Mesendoderm (in vitro differentiated cells): ENCODE results near the gene ME2.

Source experiments
- DNase-seq: peaks from one replicate; pipeline ENCODE4 v3.0.0; 2013
- H2AK5ac ChIP-seq: 2 replicates; pipeline ENCODE4 v1.6.1; 2013; ENCODE audit warnings: low read length, inconsistent platforms
- H2BK120ac ChIP-seq: 2 replicates; pipeline ENCODE4 v1.6.1; 2013; ENCODE audit warnings: low read depth, mild to moderate bottlenecking, low read length, moderate library complexity, mixed read lengths
- H2BK15ac ChIP-seq: replicated peaks from 2 replicates; pipeline ENCODE4 v1.6.1; 2013; ENCODE audit warnings: low read depth, mild to moderate bottlenecking, moderate library complexity
- H2BK5ac ChIP-seq: 2 replicates; pipeline ENCODE4 v1.6.1; 2013; ENCODE audit warnings: low read length, inconsistent platforms
- H3K18ac ChIP-seq: 2 replicates; pipeline ENCODE4 v1.6.1; 2013; ENCODE audit warnings: mild to moderate bottlenecking, low read length, mixed read lengths
- H3K23ac ChIP-seq: one replicate; pipeline ENCODE4 v1.6.1; 2013; ENCODE audit warnings: low read length
- H3K27ac ChIP-seq: 2 replicates; pipeline ENCODE4 v1.5.1; 2013; ENCODE audit warnings: low read depth, mild to moderate bottlenecking, inconsistent platforms, low read length, moderate library complexity
- H3K27me3 ChIP-seq: 2 replicates; pipeline ENCODE4 v1.6.1; 2013; ENCODE audit warnings: low read length, control low read depth, mild to moderate bottlenecking, inconsistent platforms; ENCODE audit not compliant: insufficient read depth, poor library complexity
- H3K36me3 ChIP-seq: 2 replicates; pipeline ENCODE4 v1.6.1; 2013; ENCODE audit warnings: low read length, inconsistent platforms; ENCODE audit not compliant: control insufficient read depth, insufficient read depth
- H3K4ac ChIP-seq: one replicate; pipeline ENCODE4 v1.6.1; 2013; ENCODE audit warnings: low read depth, mild to moderate bottlenecking, low read length, moderate library complexity
- H3K4me1 ChIP-seq: 2 replicates; pipeline ENCODE4 v1.6.1; 2013; ENCODE audit warnings: low read depth, low read length, inconsistent platforms; ENCODE audit not compliant: control insufficient read depth
- H3K4me2 ChIP-seq: 2 replicates; pipeline ENCODE4 v1.6.1; 2013; ENCODE audit warnings: low read length
- H3K4me3 ChIP-seq: 2 replicates; pipeline ENCODE4 v1.5.1; 2013; ENCODE audit warnings: mild to moderate bottlenecking, low read length
- H3K56ac ChIP-seq: one replicate; pipeline ENCODE4 v1.6.1; 2013; ENCODE audit warnings: low read length
- H3K79me1 ChIP-seq: 2 replicates; pipeline ENCODE4 v1.6.1; 2013; ENCODE audit warnings: low read length, inconsistent platforms
- H3K79me2 ChIP-seq: 2 replicates; pipeline ENCODE4 v1.6.1; 2013; ENCODE audit warnings: mild to moderate bottlenecking, low read length; ENCODE audit not compliant: control insufficient read depth, insufficient read depth
- H3K9ac ChIP-seq: 2 replicates; pipeline ENCODE4 v1.6.1; 2013; ENCODE audit warnings: low read length, inconsistent platforms
- H4K5ac ChIP-seq: one replicate; pipeline ENCODE4 v1.6.1; 2013; ENCODE audit warnings: low read length
- H4K8ac ChIP-seq: one replicate; pipeline ENCODE4 v1.6.1; 2013; ENCODE audit warnings: low read depth, mild to moderate bottlenecking, control low read depth, low read length, moderate library complexity
- WGBS: extraction: QIAGEN DNeasy Blood & Tissue Kit; methylation state at CpG from one replicate; pipeline ENCODE4 v1.1.7; 2013; ENCODE audit warnings: low lambda C conversion rate, missing lambda C conversion rate; ENCODE audit not compliant: insufficient coverage; ENCODE audit errors: extremely low coverage; 5-methylcytosine and 5-hydroxymethylcytosine counted together

The ME2 gene

DNA sequence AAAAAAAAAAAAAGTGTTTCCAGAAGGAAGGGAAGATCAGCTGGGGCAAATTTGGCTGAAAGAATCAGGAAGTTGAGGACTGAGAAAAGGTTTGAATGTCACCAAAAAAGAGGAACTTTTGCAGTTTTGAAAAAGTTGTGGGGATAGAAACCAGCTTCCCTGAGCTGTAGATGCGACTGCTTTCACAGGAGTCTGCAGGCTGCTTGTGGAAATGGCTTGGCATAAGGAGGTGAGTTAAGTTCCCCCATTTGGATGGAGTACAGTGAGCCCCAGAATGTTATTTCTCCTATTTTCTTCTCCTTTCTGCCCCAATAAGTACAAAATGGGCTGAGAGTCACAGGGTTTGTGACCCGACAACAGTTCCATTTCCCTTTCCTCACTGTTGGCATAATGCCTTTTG lies 16.5 kb upstream of the ME2 start:
- Histone ChIP-seq H2BK15ac (no peak overlapping the region), H3K27ac (no peak overlapping the region), H2BK5ac (no peak overlapping the region), H3K4me2 (no peak overlapping the region), H3K36me3 (no peaks in the 10 kb centered on the region), H3K79me2 (no peaks in the 10 kb centered on the region), H3K23ac (no peak overlapping the region), H3K18ac (no peak overlapping the region), H2BK120ac (no peak overlapping the region), H3K56ac (no peak overlapping the region), H3K27me3 (no peaks in the 10 kb centered on the region), H4K5ac (no peak overlapping the region), H2AK5ac (no peak overlapping the region), H3K4me3 (no peak overlapping the region), H4K8ac (no peak overlapping the region), H3K4me1 (no peaks in the 10 kb centered on the region), H3K4ac (no peak overlapping the region), H3K79me1 (no peaks in the 10 kb centered on the region), H3K9ac (no peak overlapping the region)
- DNase-seq = no peak
- WGBS = no CpG with 5 or more reads among the region's 2 CpGs

DNA sequence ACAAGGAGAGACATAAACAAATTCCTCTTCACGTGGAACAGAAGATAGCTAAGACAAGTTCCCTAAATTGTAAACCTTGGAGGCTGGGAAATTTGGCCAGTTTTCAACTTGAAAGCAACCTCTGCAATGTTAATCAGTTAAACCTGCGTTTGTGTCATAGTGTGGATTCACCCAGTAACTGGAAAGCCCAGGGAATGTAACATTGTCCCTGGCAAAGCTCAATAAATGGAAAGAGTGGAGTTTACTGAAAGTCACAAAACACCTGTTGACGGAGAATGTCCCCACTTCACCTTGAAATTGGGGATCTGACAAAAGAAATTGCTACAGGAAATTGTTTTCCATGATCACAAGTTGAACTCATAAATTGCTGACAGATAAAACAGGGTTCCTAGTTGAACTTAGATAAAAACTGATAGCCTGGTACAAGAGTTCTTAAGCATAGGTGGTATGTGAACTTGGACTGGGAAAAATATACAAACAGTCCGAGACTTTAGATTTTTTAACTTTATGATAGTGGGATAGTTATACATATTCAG lies 15.0 kb upstream of the ME2 start:
- H3K27ac ChIP-seq = no peak overlapping the region
- no peaks in the 10 kb centered on the region for H3K79me1 ChIP-seq
- H3K4me2 ChIP-seq = no peak overlapping the region
- H3K4me1 ChIP-seq = no peaks in the 10 kb centered on the region
- no peak overlapping the region for H3K56ac ChIP-seq
- H4K8ac ChIP-seq = no peak overlapping the region
- H2BK5ac ChIP-seq = no peak overlapping the region
- no peak overlapping the region for H2AK5ac ChIP-seq
- no peak overlapping the region for H4K5ac ChIP-seq
- no peaks in the 10 kb centered on the region for H3K27me3 ChIP-seq
- H3K36me3 ChIP-seq = no peaks in the 10 kb centered on the region
- no CpG with 5 or more reads among the region's 4 CpGs for WGBS
- no peak overlapping the region for H2BK120ac ChIP-seq
- H3K4ac ChIP-seq = no peak overlapping the region
- no peak for DNase-seq
- H3K4me3 ChIP-seq = no peak overlapping the region
- H2BK15ac ChIP-seq = no peak overlapping the region
- H3K23ac ChIP-seq = no peak overlapping the region
- H3K18ac ChIP-seq = no peak overlapping the region
- no peaks in the 10 kb centered on the region for H3K79me2 ChIP-seq
- no peak overlapping the region for H3K9ac ChIP-seq

DNA sequence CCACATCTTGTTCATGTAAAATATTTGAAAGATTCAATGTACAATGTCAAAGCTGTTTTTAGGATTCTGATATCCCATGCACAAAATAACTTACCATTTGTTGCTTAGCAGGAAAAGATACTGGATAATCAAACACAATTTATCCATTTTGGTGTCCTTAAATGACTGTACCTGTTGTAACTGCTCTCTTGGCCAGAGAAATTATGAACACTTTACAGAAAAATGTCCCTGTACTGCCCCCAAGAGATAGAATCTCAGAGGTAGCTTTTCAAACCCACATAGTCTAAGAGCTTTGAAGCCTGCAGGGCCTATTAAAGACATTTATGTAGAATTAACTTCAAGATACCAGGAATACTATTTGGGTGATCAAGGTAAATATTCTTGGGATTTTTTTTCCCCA lies 12.2 kb upstream of the ME2 start:
- H3K23ac ChIP-seq = no peak overlapping the region
- H4K8ac ChIP-seq = no peak overlapping the region
- H2AK5ac ChIP-seq = no peak overlapping the region
- H3K36me3 ChIP-seq = no peaks in the 10 kb centered on the region
- no peak overlapping the region for H2BK5ac ChIP-seq
- H3K56ac ChIP-seq = no peak overlapping the region
- H4K5ac ChIP-seq = no peak overlapping the region
- H3K4me2 ChIP-seq = no peak overlapping the region
- no peak for DNase-seq
- H2BK120ac ChIP-seq = no peak overlapping the region
- no peak overlapping the region for H3K4me3 ChIP-seq
- no peak overlapping the region for H3K27ac ChIP-seq
- no peaks in the 10 kb centered on the region for H3K79me1 ChIP-seq
- no peak overlapping the region for H3K18ac ChIP-seq
- no peaks in the 10 kb centered on the region for H3K27me3 ChIP-seq
- no peak overlapping the region for H3K4ac ChIP-seq
- no peaks in the 10 kb centered on the region for H3K4me1 ChIP-seq
- H2BK15ac ChIP-seq = no peak overlapping the region
- H3K9ac ChIP-seq = no peak overlapping the region
- H3K79me2 ChIP-seq = no peaks in the 10 kb centered on the region

DNA sequence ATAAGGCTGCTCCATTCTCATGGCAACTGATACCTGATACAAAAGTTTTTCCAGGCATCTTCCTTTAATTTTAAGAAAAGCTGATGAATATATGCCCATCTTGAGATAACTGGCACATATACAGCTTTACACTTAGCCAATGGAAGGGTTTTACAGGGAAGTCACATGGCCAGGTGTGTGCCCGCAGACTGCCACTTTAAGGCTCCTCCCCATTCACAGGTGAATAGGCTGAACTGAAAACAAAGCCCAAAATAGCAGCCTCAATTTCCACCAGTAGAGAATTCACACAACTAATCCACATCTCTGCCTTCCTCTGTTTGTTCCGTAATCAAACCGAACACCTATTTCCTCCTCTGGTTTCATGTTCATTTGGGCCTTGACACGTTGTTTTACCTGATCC lies 9.8 kb upstream of the ME2 start:
- WGBS = no CpG with 5 or more reads among the region's 4 CpGs

DNA sequence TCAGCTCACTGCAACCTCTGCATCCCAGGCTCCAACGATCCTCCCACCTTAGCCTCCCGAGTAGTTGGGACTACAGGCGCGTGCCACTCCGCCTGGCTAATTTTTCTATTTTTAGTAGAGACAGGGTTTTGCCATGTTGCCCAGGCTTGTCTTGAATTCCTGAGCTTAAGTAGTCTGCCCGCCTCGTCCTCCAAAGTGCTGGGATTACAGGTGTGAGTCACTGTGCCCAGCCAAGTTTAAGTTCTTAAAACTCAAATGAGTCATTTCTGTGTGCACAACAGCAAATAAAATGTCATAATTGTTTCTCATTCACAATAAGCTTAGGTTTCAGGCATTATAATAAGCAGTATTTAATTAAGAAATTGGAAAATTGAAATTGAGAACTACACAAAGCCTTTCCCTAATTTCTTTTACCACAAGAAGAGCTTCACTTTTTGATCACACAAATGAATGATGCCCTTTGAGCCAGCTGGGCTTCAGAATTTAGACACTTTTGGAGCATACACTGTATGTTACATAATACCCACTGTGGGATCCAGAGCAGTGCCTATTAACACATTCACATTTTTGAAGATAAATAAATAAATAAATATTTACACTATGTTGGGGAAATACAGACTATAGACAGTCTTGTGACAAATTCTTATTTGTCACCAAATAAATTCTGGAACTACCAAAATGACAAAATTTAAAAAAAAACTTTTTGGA lies 8.6 kb upstream of the ME2 start:
- Histone ChIP-seq H2BK15ac (no peak overlapping the region), H3K36me3 (no peaks in the 10 kb centered on the region), H2BK5ac (no peak overlapping the region), H3K79me1 (no peaks in the 10 kb centered on the region), H3K23ac (no peak overlapping the region), H3K4ac (no peak overlapping the region), H3K18ac (no peak overlapping the region), H3K4me1 (no peaks in the 10 kb centered on the region), H3K4me3 (no peak overlapping the region), H3K4me2 (no peak overlapping the region), H4K5ac (no peak overlapping the region), H3K9ac (no peak overlapping the region), H3K27me3 (no peaks in the 10 kb centered on the region), H3K56ac (no peak overlapping the region), H2BK120ac (no peak overlapping the region), H3K27ac (no peak overlapping the region), H4K8ac (no peak overlapping the region), H3K79me2 (no peaks in the 10 kb centered on the region), H2AK5ac (no peak overlapping the region)
- WGBS = no CpG with 5 or more reads among the region's 7 CpGs
- DNase-seq = no peak

More for the DNA sequence above, 9.8 kb upstream of the ME2 start:
- Histone ChIP-seq H3K4me3 (no peak overlapping the region), H3K18ac (no peak overlapping the region), H3K9ac (no peak overlapping the region), H3K27ac (no peak overlapping the region), H3K23ac (no peak overlapping the region), H2BK120ac (no peak overlapping the region), H4K5ac (no peak overlapping the region), H3K4me2 (no peak overlapping the region), H2BK15ac (no peak overlapping the region), H3K79me1 (no peaks in the 10 kb centered on the region), H3K4ac (no peak overlapping the region), H2BK5ac (no peak overlapping the region), H4K8ac (no peak overlapping the region), H3K27me3 (no peaks in the 10 kb centered on the region), H3K36me3 (no peaks in the 10 kb centered on the region), H3K56ac (no peak overlapping the region), H2AK5ac (no peak overlapping the region), H3K4me1 (no peaks in the 10 kb centered on the region), H3K79me2 (no peaks in the 10 kb centered on the region)
- no peak for DNase-seq

DNA sequence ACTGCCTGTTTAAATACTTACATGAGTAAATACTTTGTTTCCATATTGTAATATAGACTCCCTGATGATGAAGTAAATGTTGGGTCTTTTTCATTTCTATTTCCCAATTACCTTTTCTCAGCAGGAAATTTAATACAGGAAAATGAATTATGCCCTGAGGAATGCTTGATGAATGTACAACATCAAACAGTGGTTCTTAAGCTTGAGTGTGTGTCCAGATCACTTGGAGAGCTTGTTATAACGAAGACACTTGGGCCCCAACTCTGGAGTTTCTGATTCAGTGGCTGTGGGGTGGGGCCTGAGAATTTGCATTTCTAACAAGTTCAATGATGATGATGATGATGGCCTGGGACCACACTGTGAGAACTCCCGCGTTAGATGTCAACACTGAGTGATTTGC lies 7.1 kb upstream of the ME2 start:
- no peak overlapping the region for H2BK5ac ChIP-seq
- no peak overlapping the region for H3K9ac ChIP-seq
- no peak overlapping the region for H3K23ac ChIP-seq
- no peak overlapping the region for H2BK120ac ChIP-seq
- no peak overlapping the region for H3K27ac ChIP-seq
- no peak overlapping the region for H2BK15ac ChIP-seq
- no peaks in the 10 kb centered on the region for H3K79me1 ChIP-seq
- no peak overlapping the region for H3K18ac ChIP-seq
- whole genome bisulfite sequencing = no CpG with 5 or more reads among the region's 3 CpGs
- no peak overlapping the region for H4K8ac ChIP-seq
- H3K56ac ChIP-seq = no peak overlapping the region
- no peaks in the 10 kb centered on the region for H3K79me2 ChIP-seq
- H3K4me3 ChIP-seq = no peak overlapping the region
- H4K5ac ChIP-seq = no peak overlapping the region
- H2AK5ac ChIP-seq = no peak overlapping the region
- no peak overlapping the region for H3K4ac ChIP-seq
- H3K36me3 ChIP-seq = no peaks in the 10 kb centered on the region
- no peak overlapping the region for H3K4me2 ChIP-seq
- no peaks in the 10 kb centered on the region for H3K27me3 ChIP-seq
- H3K4me1 ChIP-seq = no peaks in the 10 kb centered on the region
- DNase-seq = no peak
